Stomach (tissue), 9 donors: ENCODE data around the gene YPEL1. TPM values are rescaled to one million over a fixed set of nuclear protein-coding genes. Genes with fewer than 3 reads are reported as not detected.
"Not testable (repeated sequence)": the region's sequence is repeated elsewhere in the genome, so short reads cannot be mapped to it uniquely, and the experiment has no call there.

Experiments
- DNase-seq, 2 donors: peaks; one replicate each; pipeline versions ENCODE4 v3.0.0 to v3.0.0-alpha.2; 2013 to 2019
- H3K27ac ChIP-seq, 5 donors: fragments of 200-600 bp in 4 of 5; sonication (generic) in 4 of 5; one replicate each; pipeline ENCODE4 v1.5.1; 2013 to 2019; ENCODE audit warnings: mild to moderate bottlenecking in 1 of 5, moderate library complexity in 1 of 5
- H3K27me3 ChIP-seq, 3 donors: fragments of 200-600 bp; sonication (generic); one replicate each; pipeline ENCODE4 v1.5.1; 2017 to 2019; ENCODE audit warnings: mixed run types in 1 of 3
- H3K36me3 ChIP-seq, 4 donors: fragments of 200-600 bp; sonication (generic); 1 replicate in 3 of 4; 2 replicates in 1 of 4; pipeline ENCODE4 v1.5.1; 2016 to 2019
- H3K4me1 ChIP-seq, 4 donors: fragments of 200-600 bp; sonication (generic); one replicate each; pipeline ENCODE4 v1.5.1; 2016 to 2019
- H3K4me3 ChIP-seq, 4 donors: fragments of 200-600 bp; sonication (generic) in 3 of 4; one replicate each; pipeline ENCODE4 v1.5.1; 2016 to 2019; ENCODE audit warnings: mild to moderate bottlenecking in 1 of 4
- H3K9me3 ChIP-seq, 4 donors: fragments of 200-600 bp; sonication (generic); one replicate each; pipeline ENCODE4 v1.5.1; 2016 to 2019
- EP300 ChIP-seq: sonication (generic); formaldehyde crosslinking; IDR thresholded peaks from one replicate; pipeline ENCODE4 v1.6.1; 2017; ENCODE audit warnings: antibody characterized with exemption
- POLR2A ChIP-seq, 4 donors: fragments of 450-650 bp; IDR thresholded peaks; one replicate each; pipeline ENCODE4 v1.6.1; 2016; ENCODE audit warnings: antibody characterized with exemption in 4 of 4, control low read depth in 2 of 4, mild to moderate bottlenecking in 1 of 4, moderate library complexity in 1 of 4
- POLR2AphosphoS5 ChIP-seq, 3 donors: sonication (generic); formaldehyde crosslinking; IDR thresholded peaks; one replicate each; pipeline ENCODE4 v1.6.1; 2016; ENCODE audit warnings: antibody characterized with exemption in 3 of 3
- WGBS, 5 donors: extraction: QIAGEN DNeasy Blood & Tissue Kit in 3 of 5; methylation state at CpG; one replicate each; pipeline versions ENCODE4 v1.1.5 to v1.1.7; 2013 to 2018; 5-methylcytosine and 5-hydroxymethylcytosine counted together
- intact Hi-C: fragments of 100-400 bp; cut with DNase I; formaldehyde crosslinking; loops from one replicate; pipeline ENCODE4 v1.15.1; 2023; ENCODE audit warnings: low total_unique reads
- polyA plus RNA-seq, 3 donors: library from polyadenylated mRNA; stranded (reverse); fragments of 200-250 nt; gene quantifications; one replicate each; pipeline ENCODE4 v1.2.3, GENCODE V29; 2013
- total RNA-seq, 5 donors: library from RNA; depleted of rRNA; stranded (reverse); fragments of >200 nt; gene quantifications; one replicate each; pipeline versions ENCODE4 v1.1.0 to v1.2.3, GENCODE V29; 2014 to 2016
- TF ChIP-seq, protein P1 (sequence below), 7 experiments: fragments of 450-650 bp in 4 of 7; fragments of 200-600 bp in 3 of 7; sonication (generic) in 3 of 7; IDR thresholded peaks; one replicate each; pipeline ENCODE4 v1.5.1; 2016 to 2019; ENCODE audit warnings: antibody characterized with exemption in 7 of 7, control low read depth in 2 of 7, mild to moderate bottlenecking in 1 of 7
- donor health status: healthy with polysubstance abuse.
- donor health status: Bipolar disorder and iron deficiency.
- donor health status: healthy.

YPEL1 gene
- total and polyA plus RNA-seq, 8 donors = 0.58 to 22.2 (median 4.4) TPM

DNA sequence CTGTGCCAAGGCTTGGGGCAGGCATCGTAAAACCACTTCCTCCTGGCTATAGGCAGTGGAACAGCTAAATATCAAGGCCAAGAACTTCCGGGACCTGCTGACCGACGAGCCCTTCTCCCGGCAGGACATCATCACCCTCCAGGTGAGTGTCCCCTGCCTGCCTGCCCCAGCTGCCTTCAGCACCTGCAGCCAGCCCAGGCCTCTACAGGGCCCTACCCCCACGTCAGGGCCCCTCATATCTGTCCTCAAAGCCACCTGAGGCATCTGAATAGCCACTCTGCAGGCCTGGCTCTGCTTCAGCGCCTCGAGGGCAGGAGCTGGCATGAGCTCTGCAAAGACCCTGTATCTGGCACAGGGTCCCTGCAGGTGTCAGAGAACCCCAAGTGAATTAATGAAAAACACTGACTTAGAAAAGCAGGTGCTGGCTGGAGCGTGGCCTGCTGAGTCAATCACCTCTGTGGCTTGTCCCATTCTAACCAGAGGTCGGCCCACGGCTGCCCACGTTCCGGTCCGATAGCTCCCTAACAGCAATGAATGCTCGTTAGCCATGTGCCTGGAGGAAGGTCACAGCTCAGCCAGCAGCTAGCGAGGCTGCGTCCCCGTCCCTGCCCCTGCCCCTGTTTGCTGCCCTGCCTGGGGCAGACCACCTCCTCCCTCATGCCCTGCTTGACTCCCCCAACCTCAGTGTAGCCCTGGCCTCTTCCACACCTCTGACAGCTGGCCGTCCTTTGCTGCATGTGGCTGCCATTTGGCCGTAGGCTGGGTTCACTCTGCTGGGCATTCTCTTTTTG is 53.0 kb downstream of the YPEL1 start:
- 89 to 95% (median 93%) methylated on average over 17 to 20 of the region's 20 CpGs for WGBS, 5 donors
- TF ChIP-seq, protein P1, sequence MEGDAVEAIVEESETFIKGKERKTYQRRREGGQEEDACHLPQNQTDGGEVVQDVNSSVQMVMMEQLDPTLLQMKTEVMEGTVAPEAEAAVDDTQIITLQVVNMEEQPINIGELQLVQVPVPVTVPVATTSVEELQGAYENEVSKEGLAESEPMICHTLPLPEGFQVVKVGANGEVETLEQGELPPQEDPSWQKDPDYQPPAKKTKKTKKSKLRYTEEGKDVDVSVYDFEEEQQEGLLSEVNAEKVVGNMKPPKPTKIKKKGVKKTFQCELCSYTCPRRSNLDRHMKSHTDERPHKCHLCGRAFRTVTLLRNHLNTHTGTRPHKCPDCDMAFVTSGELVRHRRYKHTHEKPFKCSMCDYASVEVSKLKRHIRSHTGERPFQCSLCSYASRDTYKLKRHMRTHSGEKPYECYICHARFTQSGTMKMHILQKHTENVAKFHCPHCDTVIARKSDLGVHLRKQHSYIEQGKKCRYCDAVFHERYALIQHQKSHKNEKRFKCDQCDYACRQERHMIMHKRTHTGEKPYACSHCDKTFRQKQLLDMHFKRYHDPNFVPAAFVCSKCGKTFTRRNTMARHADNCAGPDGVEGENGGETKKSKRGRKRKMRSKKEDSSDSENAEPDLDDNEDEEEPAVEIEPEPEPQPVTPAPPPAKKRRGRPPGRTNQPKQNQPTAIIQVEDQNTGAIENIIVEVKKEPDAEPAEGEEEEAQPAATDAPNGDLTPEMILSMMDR (IDR thresholded peaks at IDR 0.05) = no peak
- TF ChIP-seq EP300 = no peak
- no peak overlapping the region for H3K4me3 ChIP-seq
- H3K4me1 ChIP-seq = no peaks in the 10 kb centered on the region
- no peak for DNase-seq
- no peaks in the 10 kb centered on the region for H3K27me3 ChIP-seq
- no peaks in the 10 kb centered on the region for H3K9me3 ChIP-seq
- intact Hi-C loops = no loop called here
- no peak overlapping the region for H3K27ac ChIP-seq
- peaks cover 41 to 90% (median 82%) of the 10 kb centered on the region in 4 donors for H3K36me3 ChIP-seq

DNA sequence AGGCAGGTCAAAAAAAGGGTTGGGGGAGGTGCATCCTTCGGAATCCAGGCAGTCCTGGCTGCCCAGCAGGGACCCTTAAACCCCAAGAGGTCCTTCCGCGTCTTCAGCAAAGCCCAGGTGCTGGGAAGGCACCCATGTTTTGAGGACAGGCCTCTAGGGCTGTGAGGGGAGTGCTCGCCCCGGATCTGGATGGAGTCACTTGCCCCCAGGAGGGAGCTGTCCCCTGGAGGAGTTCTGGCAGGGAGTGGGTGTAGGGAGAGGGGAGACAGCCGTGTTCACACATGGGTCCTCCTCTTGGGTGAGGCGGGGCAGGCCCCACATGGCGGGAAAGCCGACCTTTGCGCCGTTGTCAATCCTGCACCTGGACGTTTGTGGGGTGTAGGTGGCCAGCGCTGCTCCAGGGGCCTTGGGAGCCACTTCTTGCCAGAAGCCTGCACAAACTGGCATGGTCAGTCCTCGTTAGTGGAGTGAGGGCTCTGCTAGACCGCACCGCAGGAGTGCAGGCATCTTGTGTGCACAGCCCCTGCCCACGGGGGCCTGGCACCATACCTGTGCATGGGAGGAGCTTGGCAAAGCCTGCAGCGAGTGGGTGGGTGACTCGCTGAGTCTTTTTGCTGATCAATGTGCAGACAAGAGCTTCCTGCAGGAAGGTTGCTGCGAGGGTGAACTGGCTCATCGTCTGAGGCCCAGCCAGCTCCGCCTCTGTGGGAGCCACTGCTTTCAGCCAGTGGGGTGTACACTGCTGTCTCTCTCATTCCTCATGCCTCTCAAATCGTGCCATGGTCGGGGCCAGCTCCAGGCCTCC is 53.8 kb downstream of the YPEL1 start:
- WGBS, 5 donors = 84 to 87% (median 87%) methylated on average over 14 to 24 of the region's 24 CpGs
- no peak for DNase-seq
- H3K27ac ChIP-seq = no peak overlapping the region

DNA sequence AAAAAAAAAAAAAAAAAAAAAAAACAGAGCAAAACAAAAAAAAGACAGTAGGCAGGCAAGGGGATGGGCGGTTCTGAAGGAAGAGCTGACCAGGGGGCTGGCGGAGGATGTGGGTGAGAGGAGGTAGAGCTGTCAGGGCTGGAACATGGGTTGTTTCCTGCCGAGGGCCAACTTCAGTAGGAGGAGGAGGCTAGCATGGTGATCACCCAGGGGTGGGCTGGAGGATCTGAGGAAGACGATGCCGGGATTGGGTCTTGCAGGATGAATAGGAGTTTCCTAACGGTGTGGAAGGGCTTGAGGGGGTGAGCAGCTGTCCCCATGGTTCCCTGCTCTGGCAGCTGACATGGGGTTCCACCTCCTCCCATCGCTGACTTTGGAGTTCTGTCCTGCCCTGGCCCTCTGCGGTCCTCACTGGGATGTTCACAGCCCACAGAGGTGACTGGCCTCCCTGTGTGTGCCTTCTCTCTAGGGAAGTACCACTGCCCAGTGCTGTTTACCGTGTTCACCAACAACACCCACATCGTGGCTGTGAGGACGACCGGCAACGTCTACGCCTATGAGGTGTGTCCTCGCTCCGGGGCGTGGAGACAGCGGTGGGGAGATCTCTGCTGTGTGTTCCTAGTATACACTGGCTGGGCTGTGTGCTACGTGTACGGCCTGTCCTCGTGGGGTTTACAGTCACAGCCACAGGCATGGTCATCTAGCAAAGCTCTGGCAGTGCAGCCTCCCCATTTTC is 54.6 kb downstream of the YPEL1 start:
- WGBS, 5 donors = 90 to 96% (median 94%) methylated on average over 20 to 21 of the region's 21 CpGs
- H3K9me3 ChIP-seq = no peaks in the 10 kb centered on the region
- peaks cover 28 to 88% (median 78%) of the 10 kb centered on the region in 4 donors for H3K36me3 ChIP-seq
- DNase-seq = no peak
- no peak overlapping the region for H3K27ac ChIP-seq
- H3K4me1 ChIP-seq = no peaks in the 10 kb centered on the region
- H3K4me3 ChIP-seq = no peak overlapping the region
- no peaks in the 10 kb centered on the region for H3K27me3 ChIP-seq
- TF ChIP-seq, protein P1 (IDR thresholded peaks at IDR 0.05) = no peak
- TF ChIP-seq POLR2A (IDR thresholded peaks at IDR 0.05) (no peak), EP300 (no peak), POLR2AphosphoS5 (IDR thresholded peaks at IDR 0.05) (no peak)
- intact Hi-C loops = no loop called here

More for the DNA sequence above, 53.8 kb downstream of the YPEL1 start:
- Histone ChIP-seq H3K36me3 (peaks cover 35 to 89% (median 80%) of the 10 kb centered on the region in 4 donors), H3K4me1 (no peaks in the 10 kb centered on the region), H3K9me3 (no peaks in the 10 kb centered on the region), H3K27me3 (no peaks in the 10 kb centered on the region), H3K4me3 (no peak overlapping the region)
- no peak for TF ChIP-seq EP300
- TF ChIP-seq, protein P1 (IDR thresholded peaks at IDR 0.05) = no peak
- TF ChIP-seq POLR2A (IDR thresholded peaks at IDR 0.05) = no peak
- TF ChIP-seq POLR2AphosphoS5 (IDR thresholded peaks at IDR 0.05) = no peak
- intact Hi-C loops = no loop called here

DNA sequence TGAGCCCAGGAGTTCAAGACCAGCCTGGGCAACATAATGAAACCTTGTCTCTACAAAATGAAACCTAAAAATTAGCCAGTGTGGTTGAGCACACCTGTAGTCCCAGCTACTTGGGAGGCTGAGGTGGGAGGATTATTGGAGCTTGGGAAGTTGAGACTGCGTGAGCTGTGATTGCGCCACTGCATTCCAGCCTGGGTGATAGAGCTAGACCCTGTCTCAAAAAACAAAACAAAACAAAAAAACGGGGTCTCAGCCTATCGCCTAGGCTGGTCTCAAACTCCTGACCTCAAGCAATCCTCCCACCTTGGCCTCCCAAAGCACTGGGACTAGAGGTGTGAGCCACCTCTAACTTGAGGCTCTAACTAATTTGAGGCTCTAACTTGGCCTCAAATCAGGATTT is 56.2 kb downstream of the YPEL1 start:
- no peaks in the 10 kb centered on the region for H3K27me3 ChIP-seq
- H3K27ac ChIP-seq = no peak overlapping the region
- H3K4me1 ChIP-seq = no peaks in the 10 kb centered on the region
- TF ChIP-seq, protein P1 (IDR thresholded peaks at IDR 0.05) = no peak
- TF ChIP-seq POLR2A (IDR thresholded peaks at IDR 0.05) (no peak), EP300 (no peak), POLR2AphosphoS5 (IDR thresholded peaks at IDR 0.05) (no peak)
- no peak for DNase-seq
- intact Hi-C loops = no loop called here
- 73 to 99% (median 97%) methylated on average over 4 of the region's 4 CpGs for WGBS, 5 donors
- peaks cover 30 to 88% (median 78%) of the 10 kb centered on the region in 4 donors for H3K36me3 ChIP-seq
- H3K4me3 ChIP-seq = no peak overlapping the region
- H3K9me3 ChIP-seq = no peaks in the 10 kb centered on the region

DNA sequence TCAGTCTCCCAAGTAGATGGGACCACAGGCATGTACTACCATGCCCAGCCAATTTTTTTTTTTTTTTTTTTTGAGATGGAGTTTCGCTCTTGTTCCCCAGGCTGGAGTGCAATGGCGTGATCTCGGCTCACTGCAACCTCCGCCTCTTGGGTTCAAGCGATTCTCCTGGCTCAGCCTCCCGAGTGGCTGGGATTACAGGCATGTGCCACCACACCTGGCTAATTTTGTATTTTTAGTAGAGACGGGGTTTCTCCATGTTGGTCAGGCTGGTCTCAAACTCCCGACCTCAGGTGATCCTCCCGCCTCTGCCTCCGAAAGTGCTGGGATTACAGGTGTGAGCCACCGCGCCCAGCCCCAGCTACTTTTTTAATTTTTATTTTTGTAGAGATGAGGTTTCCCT is 56.8 kb downstream of the YPEL1 start:
- DNase-seq, H3K4me1 ChIP-seq, H3K27ac ChIP-seq, H3K9me3 ChIP-seq, H3K27me3 ChIP-seq, intact Hi-C loops, H3K4me3 ChIP-seq: not testable (repeated sequence)
- 93 to 99% (median 98%) methylated on average over 11 to 12 of the region's 12 CpGs for WGBS, 5 donors
- H3K36me3 ChIP-seq = peaks cover 30 to 90% (median 78%) of the 10 kb centered on the region in 4 donors
